ENCODE results near the gene ADAD2.
"Not testable (repeated sequence)": the region's sequence is repeated elsewhere in the genome, so short reads cannot be mapped to it uniquely, and the experiment has no call there.

Gene ADAD2

DNA sequence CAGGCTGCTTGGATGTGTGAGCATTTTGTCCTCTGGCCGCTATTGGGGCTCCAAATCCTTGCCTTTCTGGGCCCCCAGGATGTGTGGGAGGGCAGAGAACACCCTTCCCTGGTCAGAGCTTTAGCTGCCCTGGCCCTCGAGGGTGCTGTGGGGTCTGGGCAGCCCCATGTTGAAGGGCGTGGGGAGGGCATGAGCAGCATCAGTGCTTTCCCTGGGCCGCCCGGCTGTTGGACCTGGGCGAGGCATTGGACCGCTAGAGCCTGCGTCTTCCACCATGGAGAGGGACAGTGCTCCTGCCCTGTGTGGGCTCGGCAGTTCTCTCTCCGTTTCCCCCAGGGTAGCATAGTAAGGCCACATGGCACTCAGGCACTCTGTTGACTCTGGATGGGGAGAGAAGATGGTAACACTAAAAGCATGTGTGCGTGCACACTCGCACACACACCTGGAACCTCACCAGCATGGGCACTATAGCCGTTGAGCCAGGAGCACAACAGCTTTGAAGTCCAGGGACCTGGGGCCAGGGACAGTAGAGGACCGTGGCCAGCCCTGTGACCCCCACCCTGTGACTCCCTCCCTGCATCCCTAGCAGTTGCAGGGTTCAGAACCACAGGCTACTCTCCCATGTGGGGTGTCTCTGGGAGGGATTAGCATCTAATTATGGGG, 6.6 kb downstream of the ADAD2 start:
- Mint-ChIP-seq H3K27ac (no peak overlapping the region), H3K4me3 (no peak overlapping the region), H3K27me3 (no peaks in the 10 kb centered on the region), H3K36me3 (ENCODE audit: low read depth) (no peaks in the 10 kb centered on the region), H3K9me3 (no peaks in the 10 kb centered on the region), H3K4me1 (peaks cover 16% of the 10 kb centered on the region)
- ATAC-seq = no peak
- DNase-seq = no peak

DNA sequence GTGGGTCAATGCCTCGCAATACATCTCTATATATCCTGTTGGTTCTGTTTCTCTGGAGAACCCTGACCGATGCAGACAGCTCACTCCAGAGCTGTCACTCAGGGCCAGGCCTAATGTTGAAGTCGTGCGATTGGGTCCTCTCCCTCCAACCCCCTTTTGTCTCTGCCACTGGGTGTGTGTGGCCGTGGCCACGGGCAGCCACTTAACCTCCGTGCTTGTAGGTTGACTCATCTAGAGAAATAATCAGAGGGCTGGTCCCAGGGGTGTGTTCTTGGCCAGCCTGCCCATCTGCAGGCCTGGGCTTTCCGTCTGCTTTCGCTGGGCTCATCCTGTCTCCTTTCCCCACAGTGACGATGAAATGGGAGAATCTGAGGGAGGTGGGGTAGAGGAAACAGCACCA, 7.4 kb downstream of the ADAD2 start:
- Mint-ChIP-seq H3K4me1 (peaks cover 12% of the 10 kb centered on the region), H3K9me3 (no peaks in the 10 kb centered on the region)

DNA sequence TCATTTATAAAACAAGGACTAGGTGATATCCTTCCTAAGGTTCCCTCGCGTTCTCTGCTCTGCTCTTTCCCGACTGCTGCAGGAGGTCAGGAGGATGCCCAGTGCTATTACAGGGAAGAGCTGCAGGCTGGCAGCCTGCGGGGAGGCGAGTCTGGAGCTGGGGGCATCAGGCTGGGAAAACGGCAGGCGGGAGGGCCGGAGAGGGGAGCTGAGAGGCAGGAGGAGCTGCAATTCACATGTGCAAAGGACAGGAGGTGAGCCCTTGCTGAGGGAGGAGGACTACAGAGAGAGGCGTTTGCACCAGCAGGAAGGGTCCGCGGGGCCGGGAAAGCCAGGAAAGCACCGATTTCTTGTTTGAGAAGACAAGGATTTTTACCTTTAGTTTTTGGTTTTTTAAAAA, 8.1 kb downstream of the ADAD2 start:
- no peak overlapping the region for H3K27ac Mint-ChIP-seq
- H3K27me3 Mint-ChIP-seq = no peaks in the 10 kb centered on the region
- DNase-seq (no peak), ATAC-seq (no peak)
- no peaks in the 10 kb centered on the region for H3K9me3 Mint-ChIP-seq
- no peak overlapping the region for H3K4me3 Mint-ChIP-seq
- H3K4me1 Mint-ChIP-seq = peaks cover 5% of the 10 kb centered on the region
- no peaks in the 10 kb centered on the region for H3K36me3 Mint-ChIP-seq (ENCODE audit: low read depth)

More for the DNA sequence above, 7.4 kb downstream of the ADAD2 start:
- Mint-ChIP-seq H3K4me3 (no peak overlapping the region), H3K36me3 (ENCODE audit: low read depth) (no peaks in the 10 kb centered on the region), H3K27me3 (no peaks in the 10 kb centered on the region), H3K27ac (no peak overlapping the region)
- DNase-seq = no peak
- no peak for ATAC-seq

DNA sequence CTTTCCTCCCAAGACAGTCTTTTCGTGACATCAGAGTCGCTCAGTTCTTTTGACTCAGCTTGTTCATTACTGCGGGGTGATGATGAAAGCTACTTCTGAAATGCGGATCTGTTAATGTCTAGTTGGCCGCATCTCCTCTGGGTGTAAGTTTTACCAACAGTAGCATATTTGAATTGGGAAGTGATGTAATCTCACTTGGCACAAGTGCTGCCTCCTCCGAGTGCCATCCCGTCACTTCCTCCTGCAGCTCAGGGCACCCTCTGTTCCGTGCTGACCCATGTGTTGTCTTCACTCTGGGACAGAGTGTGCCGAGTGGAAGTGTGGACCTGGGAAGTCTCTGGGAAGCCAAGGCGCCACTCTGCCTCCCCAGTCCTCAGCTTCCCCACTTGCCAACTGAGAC, 8.9 kb downstream of the ADAD2 start:
- ATAC-seq = no peak

DNA sequence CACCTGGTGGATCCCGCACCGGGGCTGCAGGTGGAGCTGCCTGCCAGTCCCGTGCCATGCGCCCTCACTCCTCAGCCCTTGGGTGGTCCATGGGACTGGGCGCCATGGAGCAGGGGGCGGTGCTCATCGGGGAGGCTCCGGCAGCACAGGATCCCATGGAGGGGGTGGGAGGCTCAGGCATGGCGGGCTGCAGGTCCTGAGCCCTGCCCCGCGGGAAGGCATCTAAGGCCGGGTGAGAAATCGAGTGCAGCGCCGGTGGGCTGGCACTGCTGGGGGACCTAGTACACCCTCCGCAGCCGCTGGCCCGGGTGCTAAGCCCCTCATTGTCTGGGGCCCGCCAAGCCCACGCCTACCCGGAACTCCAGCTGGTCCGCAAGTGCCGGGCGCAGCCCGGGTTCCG, 13.6 kb downstream of the ADAD2 start:
- not testable (repeated sequence) for H3K27ac Mint-ChIP-seq; H3K4me3 Mint-ChIP-seq; DNase-seq; H3K4me1 Mint-ChIP-seq; ATAC-seq; H3K9me3 Mint-ChIP-seq; H3K27me3 Mint-ChIP-seq; H3K36me3 Mint-ChIP-seq (ENCODE audit: low read depth)

More for the DNA sequence above, 8.9 kb downstream of the ADAD2 start:
- Mint-ChIP-seq H3K27me3 (no peaks in the 10 kb centered on the region), H3K4me1 (no peaks in the 10 kb centered on the region), H3K9me3 (no peaks in the 10 kb centered on the region), H3K36me3 (ENCODE audit: low read depth) (no peaks in the 10 kb centered on the region), H3K4me3 (no peak overlapping the region), H3K27ac (no peak overlapping the region)
- DNase-seq = no peak

DNA sequence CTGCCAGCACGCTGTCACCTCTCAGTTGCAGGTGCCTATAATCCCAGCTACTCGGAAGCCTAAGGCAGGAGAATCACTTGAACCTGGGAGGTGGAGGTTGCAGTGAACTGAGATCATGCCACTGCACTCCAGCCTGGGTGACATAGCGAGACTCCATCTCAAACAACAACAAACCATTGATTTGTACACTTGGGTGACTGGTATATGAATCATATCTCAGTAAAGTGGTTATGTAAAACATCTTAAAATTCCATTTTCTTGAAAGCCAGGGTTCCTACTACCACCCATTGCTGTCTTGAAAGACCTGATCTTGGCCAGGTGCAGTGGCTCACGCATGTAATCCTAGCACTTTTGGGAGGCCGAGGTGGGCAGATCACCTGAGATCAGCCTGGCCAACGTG, 14.2 kb downstream of the ADAD2 start:
- not testable (repeated sequence) for H3K27me3 Mint-ChIP-seq; H3K27ac Mint-ChIP-seq; H3K4me1 Mint-ChIP-seq; H3K4me3 Mint-ChIP-seq; H3K9me3 Mint-ChIP-seq; DNase-seq; ATAC-seq; H3K36me3 Mint-ChIP-seq (ENCODE audit: low read depth)

DNA sequence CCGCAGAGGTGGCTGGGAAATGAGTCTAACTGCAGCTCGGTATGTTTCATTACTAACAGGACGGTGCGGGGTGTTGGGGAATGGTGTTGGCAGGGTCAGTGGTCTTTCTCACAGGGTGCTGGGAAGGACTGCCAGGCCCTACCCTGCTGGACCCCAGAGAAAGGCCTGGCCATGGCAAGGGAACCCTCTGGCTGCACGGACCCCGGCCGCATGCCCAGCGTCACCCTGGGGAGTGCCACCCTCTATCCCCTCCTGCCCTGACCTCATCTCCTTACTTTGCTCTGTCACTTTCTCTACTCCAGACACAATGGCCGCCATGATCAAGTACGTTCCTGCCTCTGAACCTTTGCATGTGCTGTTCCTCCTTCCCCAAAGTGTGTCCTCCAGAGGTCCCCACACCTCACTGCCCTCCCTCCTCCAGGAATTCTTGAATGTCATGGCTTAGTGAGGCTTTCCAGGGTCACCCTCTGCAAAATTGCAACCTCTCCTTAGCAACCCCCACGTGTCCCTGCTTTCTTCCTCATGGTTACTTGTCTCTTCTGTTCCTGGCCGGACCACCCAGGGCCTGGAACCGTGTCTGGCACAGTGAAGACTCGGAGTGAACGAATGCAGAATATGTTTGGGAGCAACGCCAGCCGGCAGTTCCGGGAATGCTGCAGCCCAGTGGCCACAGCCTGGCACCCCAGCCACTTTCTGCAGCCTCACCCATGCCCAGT, 15.2 kb downstream of the ADAD2 start:
- Mint-ChIP-seq H3K27me3 (no peaks in the 10 kb centered on the region), H3K27ac (no peak overlapping the region), H3K36me3 (ENCODE audit: low read depth) (no peaks in the 10 kb centered on the region), H3K9me3 (no peaks in the 10 kb centered on the region), H3K4me3 (no peak overlapping the region), H3K4me1 (no peaks in the 10 kb centered on the region)
- DNase-seq (no peak), ATAC-seq (no peak)

DNA sequence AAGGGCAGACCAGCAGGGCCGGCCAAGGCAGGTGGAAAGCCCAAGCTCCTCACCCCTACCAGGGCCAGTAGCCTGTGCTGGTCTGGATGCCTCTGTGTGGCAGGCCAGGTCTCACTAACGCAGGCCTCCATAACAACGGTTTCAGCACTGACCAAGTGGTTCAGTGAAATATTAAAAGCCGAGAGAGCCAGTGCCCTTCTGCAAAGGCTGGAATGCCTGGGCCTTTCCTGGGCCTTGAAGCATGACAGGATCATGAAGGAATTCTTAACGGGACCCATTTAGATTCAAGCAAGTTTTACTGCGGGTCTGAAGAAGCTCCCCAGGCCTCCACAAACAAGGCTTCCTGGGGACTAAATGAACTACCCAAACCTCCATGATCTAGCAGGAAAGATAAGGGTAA, 16.3 kb downstream of the ADAD2 start:
- DNase-seq (no peak), ATAC-seq (no peak)

DNA sequence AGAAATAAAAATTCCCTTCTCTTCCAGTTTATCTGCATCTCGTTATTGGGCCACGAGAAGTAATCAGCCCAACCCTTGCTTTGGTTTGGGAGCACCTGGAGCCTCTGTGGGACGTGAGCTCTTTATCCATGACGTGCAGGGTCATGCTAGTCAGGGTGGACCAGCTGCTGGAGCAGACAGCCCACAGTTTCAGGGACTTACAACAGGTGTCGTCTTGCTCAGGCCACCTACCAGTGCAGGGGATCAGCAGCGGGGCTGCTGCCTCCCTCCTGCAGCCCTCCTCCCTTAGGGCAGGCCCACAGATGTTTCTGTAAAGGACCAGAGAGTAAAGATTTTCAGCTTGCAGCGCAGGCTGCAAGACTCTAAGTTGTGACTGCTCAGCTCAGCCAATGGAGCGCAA, 16.9 kb downstream of the ADAD2 start:
- Mint-ChIP-seq H3K4me3 (no peak overlapping the region), H3K4me1 (no peaks in the 10 kb centered on the region), H3K9me3 (no peaks in the 10 kb centered on the region), H3K36me3 (ENCODE audit: low read depth) (no peaks in the 10 kb centered on the region), H3K27ac (no peak overlapping the region), H3K27me3 (no peaks in the 10 kb centered on the region)
- ATAC-seq (no peak), DNase-seq (no peak)

More for the DNA sequence above, 16.3 kb downstream of the ADAD2 start:
- no peak overlapping the region for H3K27ac Mint-ChIP-seq
- H3K9me3 Mint-ChIP-seq = no peaks in the 10 kb centered on the region
- no peak overlapping the region for H3K4me3 Mint-ChIP-seq
- no peaks in the 10 kb centered on the region for H3K4me1 Mint-ChIP-seq
- H3K36me3 Mint-ChIP-seq (ENCODE audit: low read depth) = no peaks in the 10 kb centered on the region
- no peaks in the 10 kb centered on the region for H3K27me3 Mint-ChIP-seq

DNA sequence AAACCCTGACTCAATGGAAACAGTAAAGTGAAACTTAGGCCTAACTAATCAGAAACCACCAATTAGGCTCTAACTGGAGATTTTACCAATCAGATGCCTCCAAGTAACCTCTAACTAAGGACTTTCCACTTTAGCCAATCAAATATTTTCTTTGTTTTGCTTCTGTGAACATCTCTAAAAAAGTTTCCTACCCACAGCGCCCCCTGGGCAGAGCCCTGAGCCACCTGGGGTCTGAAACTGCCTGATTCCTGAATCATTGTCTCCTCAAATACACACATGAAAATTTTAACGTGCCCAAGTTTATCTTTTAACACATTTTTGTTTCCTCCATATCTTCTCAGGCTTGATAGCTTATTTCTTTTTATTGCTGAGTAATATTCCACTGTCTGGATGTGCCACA, 19.0 kb downstream of the ADAD2 start:
- no peaks in the 10 kb centered on the region for H3K36me3 Mint-ChIP-seq (ENCODE audit: low read depth)
- H3K9me3 Mint-ChIP-seq = no peaks in the 10 kb centered on the region
- ATAC-seq (no peak), DNase-seq (no peak)
- no peaks in the 10 kb centered on the region for H3K4me1 Mint-ChIP-seq
- no peak overlapping the region for H3K4me3 Mint-ChIP-seq
- no peaks in the 10 kb centered on the region for H3K27me3 Mint-ChIP-seq
- H3K27ac Mint-ChIP-seq = no peak overlapping the region

DNA sequence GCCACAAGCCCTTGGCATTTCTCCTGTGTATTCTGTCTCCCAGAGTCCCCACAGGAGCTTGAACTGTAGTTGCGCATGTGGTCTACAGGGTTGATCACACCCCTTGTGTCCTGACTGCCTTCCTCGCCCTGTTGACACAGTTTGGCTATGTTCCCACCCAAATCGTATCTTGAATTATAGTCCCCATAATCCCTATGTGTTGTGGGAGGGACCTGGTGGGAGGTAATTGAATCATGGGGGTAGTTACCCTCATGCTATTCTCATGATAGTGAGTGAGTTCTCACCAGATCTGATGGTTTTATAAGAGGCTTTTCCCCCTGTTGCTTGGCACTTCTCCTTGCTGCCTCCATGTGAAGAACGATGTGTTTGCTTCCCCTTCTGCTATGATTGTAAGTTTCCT, 21.2 kb downstream of the ADAD2 start:
- Mint-ChIP-seq H3K27ac (no peak overlapping the region), H3K4me1 (no peaks in the 10 kb centered on the region), H3K9me3 (no peaks in the 10 kb centered on the region), H3K27me3 (no peaks in the 10 kb centered on the region), H3K4me3 (no peak overlapping the region), H3K36me3 (ENCODE audit: low read depth) (no peaks in the 10 kb centered on the region)
- no peak for ATAC-seq
- no peak for DNase-seq

DNA sequence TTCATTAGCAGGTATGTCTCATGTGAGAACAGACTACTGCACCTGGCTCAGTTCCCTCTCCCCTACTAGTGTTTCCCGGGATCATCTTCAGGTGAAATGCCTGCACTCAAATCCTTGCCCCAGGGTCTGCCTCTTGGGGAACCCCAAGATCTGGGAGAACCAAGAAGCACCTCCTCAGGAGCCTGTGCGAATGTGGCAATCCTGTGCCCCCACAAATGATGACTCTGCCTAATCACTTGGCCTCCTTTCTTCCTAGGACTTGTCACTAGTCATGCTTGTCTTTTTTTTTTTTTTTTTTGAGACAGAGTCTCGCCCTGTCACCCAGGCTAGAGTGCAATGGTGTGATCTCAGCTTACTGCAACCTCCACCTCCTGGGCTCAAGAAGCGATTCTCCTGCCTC, 21.7 kb downstream of the ADAD2 start:
- Mint-ChIP-seq H3K27ac (no peak overlapping the region), H3K4me1 (no peaks in the 10 kb centered on the region), H3K4me3 (no peak overlapping the region), H3K36me3 (ENCODE audit: low read depth) (no peaks in the 10 kb centered on the region), H3K9me3 (no peaks in the 10 kb centered on the region), H3K27me3 (no peaks in the 10 kb centered on the region)
- ATAC-seq (no peak), DNase-seq (no peak)

DNA sequence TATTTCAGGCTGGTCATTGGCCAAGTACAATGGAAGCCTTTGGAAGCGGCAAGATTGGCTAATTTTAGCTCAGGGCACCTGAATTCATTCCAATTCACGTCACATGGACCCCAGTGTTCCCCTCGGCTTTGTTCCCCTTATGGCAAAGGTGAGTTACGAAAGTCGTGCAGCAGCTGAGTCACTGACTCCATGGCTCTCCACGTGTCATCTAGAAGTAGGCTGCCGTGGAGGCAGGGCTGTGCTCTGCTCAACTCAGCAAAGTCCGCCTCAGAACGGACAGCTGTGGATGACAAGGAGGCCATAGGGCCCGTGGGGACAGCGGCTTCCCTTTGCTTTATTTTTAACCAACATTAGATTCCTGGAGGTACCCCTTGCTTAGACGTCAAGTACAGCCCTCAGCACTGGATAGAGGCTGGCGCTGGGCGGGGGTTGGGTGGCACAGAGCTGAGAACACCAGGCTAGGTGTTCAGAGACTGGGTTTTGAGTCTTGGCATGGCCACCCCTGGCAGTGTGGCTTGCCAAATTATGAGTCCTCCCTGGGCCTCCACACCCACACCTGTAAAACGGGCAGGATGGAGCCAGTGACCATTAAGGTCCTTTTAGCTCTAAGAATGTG, 23.6 kb downstream of the ADAD2 start:
- ATAC-seq (no peak), DNase-seq (no peak)
- Mint-ChIP-seq H3K4me3 (no peak overlapping the region), H3K4me1 (no peaks in the 10 kb centered on the region), H3K9me3 (no peaks in the 10 kb centered on the region), H3K27ac (no peak overlapping the region), H3K36me3 (ENCODE audit: low read depth) (no peaks in the 10 kb centered on the region), H3K27me3 (no peaks in the 10 kb centered on the region)

DNA sequence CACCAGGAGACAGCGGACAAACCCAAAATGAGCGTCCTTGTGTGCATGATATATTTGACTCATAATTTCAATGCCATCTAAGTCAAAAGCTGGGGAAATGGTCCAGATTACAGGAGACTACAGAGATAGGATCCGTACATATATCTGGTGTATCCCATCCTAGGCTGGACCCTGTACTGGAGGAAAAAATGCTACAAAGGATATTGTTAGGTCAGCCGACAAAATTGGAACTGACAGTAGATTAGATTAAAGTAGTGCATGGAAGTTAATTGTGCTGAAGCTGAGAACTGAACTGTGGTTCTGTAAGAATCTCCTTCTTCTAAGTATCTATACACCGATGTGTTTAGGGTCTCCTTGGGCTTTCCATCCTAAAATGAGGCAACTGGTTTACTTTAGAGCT, 24.6 kb downstream of the ADAD2 start:
- H3K9me3 Mint-ChIP-seq = no peaks in the 10 kb centered on the region
- no peak overlapping the region for H3K27ac Mint-ChIP-seq
- H3K27me3 Mint-ChIP-seq = no peaks in the 10 kb centered on the region
- no peak for DNase-seq
- H3K4me3 Mint-ChIP-seq = no peak overlapping the region
- no peaks in the 10 kb centered on the region for H3K4me1 Mint-ChIP-seq
- no peaks in the 10 kb centered on the region for H3K36me3 Mint-ChIP-seq (ENCODE audit: low read depth)
- ATAC-seq = no peak

DNA sequence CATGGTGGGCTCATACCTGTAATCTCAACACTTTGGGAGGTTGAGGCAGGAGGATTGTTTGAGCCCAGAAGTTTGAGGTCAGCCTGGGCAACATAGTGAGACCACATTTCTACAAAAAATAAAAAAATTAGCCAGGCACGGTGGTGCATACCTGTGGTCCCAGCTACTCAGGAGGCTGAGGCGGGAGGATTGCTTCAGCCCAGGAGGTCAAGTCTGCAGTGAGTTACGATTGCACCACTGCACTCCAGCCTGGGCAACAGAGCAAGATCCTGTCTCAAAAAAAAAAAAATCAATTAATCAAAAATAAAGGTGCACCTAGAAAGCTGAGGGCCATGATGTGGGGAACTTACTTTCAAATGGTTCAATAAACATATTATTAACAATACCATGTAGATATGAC, 25.2 kb downstream of the ADAD2 start:
- not testable (repeated sequence) for H3K4me1 Mint-ChIP-seq; H3K27me3 Mint-ChIP-seq; H3K9me3 Mint-ChIP-seq; DNase-seq; H3K36me3 Mint-ChIP-seq (ENCODE audit: low read depth); H3K27ac Mint-ChIP-seq; ATAC-seq; H3K4me3 Mint-ChIP-seq
